MM.1S (cell line): ENCODE results near the gene PKNOX1.

Experiments used
- EZH2 ChIP-seq: fragments of 300-600 bp; sonication (generic); optimal IDR thresholded peaks from 2 replicates; pipeline ENCODE3; 2017; ENCODE audit warnings: low read depth, mild to moderate bottlenecking, antibody characterized with exemption, low read length, mixed read lengths
- EZH2phosphoT487 ChIP-seq: fragments of 300-600 bp; sonication (generic); IDR thresholded peaks from 2 replicates; pipeline ENCODE4 v1.6.1; 2018; ENCODE audit warnings: antibody characterized with exemption, low read length
- TF ChIP-seq, protein P1 (sequence below): fragments of 300-600 bp; sonication (generic); IDR thresholded peaks from 2 replicates; pipeline ENCODE4 v1.5.1; 2016; ENCODE audit warnings: antibody characterized with exemption, low read length, mixed read lengths

DNA sequence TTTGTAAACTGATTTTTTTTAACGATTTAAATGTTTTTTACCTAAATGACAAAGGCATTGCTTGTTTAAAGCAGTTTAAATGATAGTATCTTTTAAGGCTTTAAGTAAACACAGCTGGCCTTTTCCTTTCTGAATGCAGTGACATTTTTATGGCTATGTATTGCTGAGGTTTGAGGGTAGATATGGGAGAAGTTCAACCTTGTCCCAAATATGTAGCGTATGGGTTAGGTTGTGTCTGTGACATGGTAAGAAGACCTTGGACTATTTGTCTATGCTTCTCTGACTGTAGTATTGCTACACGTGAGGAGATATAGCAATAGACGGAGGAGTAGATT is 32.5 kb downstream of the PKNOX1 start:
- TF ChIP-seq, protein P1, sequence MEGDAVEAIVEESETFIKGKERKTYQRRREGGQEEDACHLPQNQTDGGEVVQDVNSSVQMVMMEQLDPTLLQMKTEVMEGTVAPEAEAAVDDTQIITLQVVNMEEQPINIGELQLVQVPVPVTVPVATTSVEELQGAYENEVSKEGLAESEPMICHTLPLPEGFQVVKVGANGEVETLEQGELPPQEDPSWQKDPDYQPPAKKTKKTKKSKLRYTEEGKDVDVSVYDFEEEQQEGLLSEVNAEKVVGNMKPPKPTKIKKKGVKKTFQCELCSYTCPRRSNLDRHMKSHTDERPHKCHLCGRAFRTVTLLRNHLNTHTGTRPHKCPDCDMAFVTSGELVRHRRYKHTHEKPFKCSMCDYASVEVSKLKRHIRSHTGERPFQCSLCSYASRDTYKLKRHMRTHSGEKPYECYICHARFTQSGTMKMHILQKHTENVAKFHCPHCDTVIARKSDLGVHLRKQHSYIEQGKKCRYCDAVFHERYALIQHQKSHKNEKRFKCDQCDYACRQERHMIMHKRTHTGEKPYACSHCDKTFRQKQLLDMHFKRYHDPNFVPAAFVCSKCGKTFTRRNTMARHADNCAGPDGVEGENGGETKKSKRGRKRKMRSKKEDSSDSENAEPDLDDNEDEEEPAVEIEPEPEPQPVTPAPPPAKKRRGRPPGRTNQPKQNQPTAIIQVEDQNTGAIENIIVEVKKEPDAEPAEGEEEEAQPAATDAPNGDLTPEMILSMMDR: no peak
- TF ChIP-seq EZH2: no peak
- no peak for TF ChIP-seq EZH2phosphoT487
